Activated CD4-positive, alpha-beta T cell treated with anti-CD3 and anti-CD28 coated beads, Interleukin-2, Interleukin-4, amounts not matched to agents 100 ng/mL and 50 ng/mL, durations not matched to agents 16 hours and 8 hours (primary cell): Measurements from ENCODE around the gene SPRY1.

Experiments used
- DNase-seq: peaks from one replicate; pipeline ENCODE4 v3.0.0-alpha.2; 2020; ENCODE audit warnings: low spot score

The SPRY1 gene

GRCh38 chr4:123409334-123409733 is 12.7 kb downstream of the SPRY1 start:
- no peak for DNase-seq

GRCh38 chr4:123411514-123411913 is 14.9 kb downstream of the SPRY1 start:
- DNase-seq: no peak

GRCh38 chr4:123412091-123412505 is 15.5 kb downstream of the SPRY1 start:
- no peak for DNase-seq

- no peak for DNase-seq
Observed at GRCh38 chr4:123412700-123413512, 16.3 kb downstream of the SPRY1 start.

- no peak for DNase-seq
Observed at GRCh38 chr4:123415576-123415975, 19.0 kb downstream of the SPRY1 start.

- peak; percentile 69 for DNase-seq
Observed at GRCh38 chr4:123415977-123416376, 19.4 kb downstream of the SPRY1 start.

- no peak for DNase-seq
Observed at GRCh38 chr4:123417813-123418212, 21.2 kb downstream of the SPRY1 start.

- DNase-seq: no peak
Observed at GRCh38 chr4:123418351-123418931, 21.8 kb downstream of the SPRY1 start.

- peak; percentile 17 for DNase-seq
Observed at GRCh38 chr4:123419885-123420755, 23.5 kb downstream of the SPRY1 start.

- DNase-seq: no peak
Observed at GRCh38 chr4:123421227-123421936, 24.8 kb downstream of the SPRY1 start.

GRCh38 chr4:123421937-123422781 is 25.6 kb downstream of the SPRY1 start:
- peak; percentile 25 for DNase-seq

GRCh38 chr4:123423819-123424218 is 27.2 kb downstream of the SPRY1 start:
- DNase-seq: no peak

GRCh38 chr4:123427951-123428350 is 31.4 kb downstream of the SPRY1 start:
- DNase-seq: no peak

- no peak for DNase-seq
Observed at GRCh38 chr4:123430031-123430430, 33.4 kb downstream of the SPRY1 start.

- DNase-seq: no peak
Observed at GRCh38 chr4:123430501-123430900, 33.9 kb downstream of the SPRY1 start.

GRCh38 chr4:123433573-123433972 is 37.0 kb downstream of the SPRY1 start:
- DNase-seq: no peak

GRCh38 chr4:123433976-123434375 is 37.4 kb downstream of the SPRY1 start:
- no peak for DNase-seq

- DNase-seq: no peak
Observed at GRCh38 chr4:123435246-123436113, 38.9 kb downstream of the SPRY1 start.

GRCh38 chr4:123438031-123438430 is 41.4 kb downstream of the SPRY1 start:
- no peak for DNase-seq
